ENCODE results near the gene EXPH5. TPM values are rescaled to one million over a fixed set of nuclear protein-coding genes. Genes with fewer than 3 reads are reported as not detected.

Gene EXPH5
- total RNA-seq, 4 donors from 2014 or later, result 0.26 to 9.5 (median 4.5) TPM

GRCh38 chr11:108486828-108487227, 106.7 kb downstream of the EXPH5 start:
- intact Hi-C loops (cut with DNase I; ENCODE audit: low total_unique reads), result no loop called here

GRCh38 chr11:108486331-108486730, 107.2 kb downstream of the EXPH5 start:
- no peak overlapping the region for H3K4me3 ChIP-seq
- TF ChIP-seq CTCF (IDR thresholded peaks at IDR 0.05), result no peak
- no peak for TF ChIP-seq POLR2A (IDR thresholded peaks at IDR 0.05)
- H3K4me1 ChIP-seq, result no peaks in the 10 kb centered on the region
- DNase-seq, result no peak
- no peaks in the 10 kb centered on the region for H3K9me3 ChIP-seq
- H3K36me3 ChIP-seq, result no peaks in the 10 kb centered on the region
- no peaks in the 10 kb centered on the region for H3K27me3 ChIP-seq
- intact Hi-C loops (cut with DNase I; ENCODE audit: low total_unique reads), result no loop called here
- H3K27ac ChIP-seq, result no peak overlapping the region

More at GRCh38 chr11:108486828-108487227, 106.7 kb downstream of the EXPH5 start:
- DNase-seq, result no peak
- TF ChIP-seq CTCF (IDR thresholded peaks at IDR 0.05) (no peak), POLR2A (IDR thresholded peaks at IDR 0.05) (no peak)
- no peak overlapping the region for H3K4me3 ChIP-seq
- no peaks in the 10 kb centered on the region for H3K36me3 ChIP-seq
- H3K4me1 ChIP-seq, result no peaks in the 10 kb centered on the region
- H3K27me3 ChIP-seq, result no peaks in the 10 kb centered on the region
- H3K27ac ChIP-seq, result no peak overlapping the region
- H3K9me3 ChIP-seq, result no peaks in the 10 kb centered on the region

DNA sequence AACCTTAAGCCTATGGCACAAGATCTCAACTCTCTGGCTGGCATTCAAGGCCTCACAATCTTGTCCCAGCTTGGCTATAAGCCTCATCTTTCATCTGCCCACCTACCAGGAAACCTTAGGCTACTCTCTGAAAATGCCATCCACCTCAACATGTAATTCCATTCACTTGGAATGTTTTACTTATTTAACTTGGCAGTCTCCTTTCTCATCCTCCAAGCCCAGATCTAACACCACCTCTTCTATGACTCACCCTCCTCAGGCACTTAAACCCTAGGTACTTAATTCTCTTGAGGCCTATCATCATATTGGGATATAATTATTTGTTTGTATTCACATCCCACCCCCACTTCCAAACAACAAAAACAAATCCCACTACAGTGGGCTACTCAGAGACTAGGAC, 110.4 kb downstream of the EXPH5 start:
- no peak for TF ChIP-seq CTCF (IDR thresholded peaks at IDR 0.05)
- TF ChIP-seq POLR2A (IDR thresholded peaks at IDR 0.05), result no peak
- Histone ChIP-seq H3K4me1 (no peaks in the 10 kb centered on the region), H3K36me3 (no peaks in the 10 kb centered on the region), H3K4me3 (no peak overlapping the region), H3K27me3 (no peaks in the 10 kb centered on the region), H3K9me3 (no peaks in the 10 kb centered on the region), H3K27ac (no peak overlapping the region)
- intact Hi-C loops (cut with DNase I; ENCODE audit: low total_unique reads), result no loop called here
- no peak for DNase-seq

- Histone ChIP-seq H3K36me3 (no peaks in the 10 kb centered on the region), H3K9me3 (no peaks in the 10 kb centered on the region), H3K4me1 (no peaks in the 10 kb centered on the region), H3K4me3 (no peak overlapping the region), H3K27me3 (no peaks in the 10 kb centered on the region), H3K27ac (no peak overlapping the region)
- TF ChIP-seq CTCF (IDR thresholded peaks at IDR 0.05) (no peak), POLR2A (IDR thresholded peaks at IDR 0.05) (no peak)
- intact Hi-C loops (cut with DNase I; ENCODE audit: low total_unique reads), result no loop called here
- no peak for DNase-seq
Observed at GRCh38 chr11:108474664-108475463, 118.7 kb downstream of the EXPH5 start.

DNA sequence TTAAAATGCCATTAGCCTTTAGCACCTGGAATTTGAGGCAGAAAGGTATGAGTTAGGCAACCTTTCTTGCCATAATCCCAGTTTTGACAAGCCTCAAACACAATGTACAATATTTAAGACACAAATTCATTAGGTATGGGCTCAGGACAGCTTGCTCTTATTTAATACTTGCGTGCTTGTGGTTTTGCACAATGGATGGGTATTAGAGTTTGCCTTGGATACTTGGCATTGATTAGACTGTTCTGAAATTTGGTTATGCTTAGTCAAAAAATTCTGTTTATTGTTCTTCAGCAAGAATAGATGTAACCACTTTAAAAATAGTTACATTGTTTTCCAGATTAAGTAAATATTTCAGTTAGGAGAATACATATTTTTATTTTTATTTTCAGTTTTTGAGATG, 120.9 kb downstream of the EXPH5 start:
- H3K36me3 ChIP-seq, result no peaks in the 10 kb centered on the region
- no peaks in the 10 kb centered on the region for H3K4me1 ChIP-seq
- intact Hi-C loops (cut with DNase I; ENCODE audit: low total_unique reads), result no loop called here
- no peak overlapping the region for H3K27ac ChIP-seq
- no peak for DNase-seq
- no peak for TF ChIP-seq POLR2A (IDR thresholded peaks at IDR 0.05)
- no peaks in the 10 kb centered on the region for H3K27me3 ChIP-seq
- no peaks in the 10 kb centered on the region for H3K9me3 ChIP-seq
- no peak overlapping the region for H3K4me3 ChIP-seq

All from uterus (tissue), 4 donors.